Cardiac fibroblast (primary cell): Measurements from ENCODE around the gene ANKS6.

Experiments
- DNase-seq, 2 donors: peaks; one replicate each; pipeline versions ENCODE4 v3.0.0 to v3.0.0-alpha.2; 2010; ENCODE audit warnings: low read depth in 2 of 2
- H3K4me3 ChIP-seq, 2 donors: replicated peaks in 1 of 2; 1 replicate in 1 of 2; 2 replicates in 1 of 2; pipeline ENCODE4 v1.5.1; 2011; ENCODE audit warnings: low read depth in 2 of 2, low read length in 2 of 2, mild to moderate bottlenecking in 2 of 2, moderate library complexity in 1 of 2
- TF ChIP-seq, protein P1 (sequence below): IDR thresholded peaks from one replicate; pipeline ENCODE4 v1.5.1; 2011; ENCODE audit warnings: low read depth, mild to moderate bottlenecking, low read length, inconsistent platforms

The ANKS6 gene

DNA sequence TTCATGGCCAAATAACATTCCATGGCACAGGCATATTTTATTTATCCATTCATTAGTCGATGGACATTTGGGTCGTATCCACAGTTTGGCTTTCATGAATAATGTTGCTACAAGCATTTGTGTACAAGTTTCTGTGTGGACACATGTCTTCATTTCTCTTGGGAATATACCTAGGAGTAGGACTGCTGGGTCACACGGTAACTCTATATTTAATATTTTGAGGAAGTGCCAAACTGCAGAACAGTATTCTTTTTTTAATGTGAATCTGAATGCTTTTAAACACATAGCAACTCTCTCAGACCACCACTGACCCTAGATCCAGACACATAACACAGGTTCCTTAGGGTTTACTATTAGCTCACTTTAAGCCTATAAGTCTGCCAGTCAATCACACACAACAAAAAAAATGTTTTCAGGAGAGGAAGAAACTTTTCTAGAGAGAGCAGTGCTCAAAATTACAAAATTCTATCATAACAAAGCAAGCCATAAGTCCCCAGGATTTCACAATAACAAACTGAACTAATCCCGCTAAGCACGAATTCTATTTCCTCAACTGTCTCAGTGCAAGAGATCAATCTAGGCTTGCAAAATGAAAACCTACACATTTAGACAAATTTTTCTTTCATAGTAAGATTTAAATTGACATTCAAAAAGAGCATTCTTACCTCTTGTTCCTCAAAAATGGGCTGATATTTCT lies 45.8 kb downstream of the ANKS6 start:
- no peak overlapping the region for H3K4me3 ChIP-seq
- DNase-seq, result no peak
- TF ChIP-seq, protein P1, sequence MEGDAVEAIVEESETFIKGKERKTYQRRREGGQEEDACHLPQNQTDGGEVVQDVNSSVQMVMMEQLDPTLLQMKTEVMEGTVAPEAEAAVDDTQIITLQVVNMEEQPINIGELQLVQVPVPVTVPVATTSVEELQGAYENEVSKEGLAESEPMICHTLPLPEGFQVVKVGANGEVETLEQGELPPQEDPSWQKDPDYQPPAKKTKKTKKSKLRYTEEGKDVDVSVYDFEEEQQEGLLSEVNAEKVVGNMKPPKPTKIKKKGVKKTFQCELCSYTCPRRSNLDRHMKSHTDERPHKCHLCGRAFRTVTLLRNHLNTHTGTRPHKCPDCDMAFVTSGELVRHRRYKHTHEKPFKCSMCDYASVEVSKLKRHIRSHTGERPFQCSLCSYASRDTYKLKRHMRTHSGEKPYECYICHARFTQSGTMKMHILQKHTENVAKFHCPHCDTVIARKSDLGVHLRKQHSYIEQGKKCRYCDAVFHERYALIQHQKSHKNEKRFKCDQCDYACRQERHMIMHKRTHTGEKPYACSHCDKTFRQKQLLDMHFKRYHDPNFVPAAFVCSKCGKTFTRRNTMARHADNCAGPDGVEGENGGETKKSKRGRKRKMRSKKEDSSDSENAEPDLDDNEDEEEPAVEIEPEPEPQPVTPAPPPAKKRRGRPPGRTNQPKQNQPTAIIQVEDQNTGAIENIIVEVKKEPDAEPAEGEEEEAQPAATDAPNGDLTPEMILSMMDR, result no peak

DNA sequence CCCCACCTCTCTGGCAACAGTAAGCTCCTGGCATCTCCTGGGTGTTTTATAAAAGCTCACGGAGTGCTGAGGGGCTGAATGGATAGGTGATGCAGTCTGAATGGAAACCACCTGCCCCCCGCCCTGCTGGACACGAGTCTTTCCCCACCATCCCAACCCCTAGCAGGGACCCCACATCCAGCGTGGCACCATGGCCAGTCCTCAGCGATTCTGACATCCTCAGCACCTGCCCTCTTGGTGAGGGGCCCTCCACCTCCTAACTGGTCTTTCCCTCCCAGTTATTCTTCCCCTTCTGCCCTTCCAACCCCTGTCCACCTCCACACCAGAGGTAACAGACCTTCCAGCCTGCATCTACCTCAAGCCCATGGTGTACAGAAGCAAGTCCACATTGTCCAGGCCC lies 48.9 kb downstream of the ANKS6 start:
- TF ChIP-seq, protein P1, result no peak
- DNase-seq, result no peak
- no peak overlapping the region for H3K4me3 ChIP-seq

DNA sequence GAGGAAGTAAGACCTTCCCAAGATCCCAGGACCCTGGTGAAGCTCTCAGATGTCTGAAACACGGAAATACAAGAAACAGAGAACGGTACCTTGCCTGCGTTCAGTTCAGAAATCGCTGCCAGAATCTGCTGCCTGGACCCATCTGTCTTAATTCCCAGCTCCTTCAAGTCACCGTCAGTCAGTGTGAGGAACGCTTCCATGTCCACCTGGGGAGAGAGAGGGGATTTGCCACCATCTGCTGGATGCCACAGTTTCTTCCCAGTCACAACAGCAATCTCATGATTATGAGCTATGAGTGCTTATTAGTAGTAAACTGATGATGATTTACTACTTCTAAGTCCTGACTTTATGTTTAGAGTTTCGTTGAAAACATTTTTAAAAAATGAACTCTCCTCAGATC lies 50.9 kb downstream of the ANKS6 start:
- no peak for DNase-seq
- TF ChIP-seq, protein P1, result no peak
- H3K4me3 ChIP-seq, result no peak overlapping the region

DNA sequence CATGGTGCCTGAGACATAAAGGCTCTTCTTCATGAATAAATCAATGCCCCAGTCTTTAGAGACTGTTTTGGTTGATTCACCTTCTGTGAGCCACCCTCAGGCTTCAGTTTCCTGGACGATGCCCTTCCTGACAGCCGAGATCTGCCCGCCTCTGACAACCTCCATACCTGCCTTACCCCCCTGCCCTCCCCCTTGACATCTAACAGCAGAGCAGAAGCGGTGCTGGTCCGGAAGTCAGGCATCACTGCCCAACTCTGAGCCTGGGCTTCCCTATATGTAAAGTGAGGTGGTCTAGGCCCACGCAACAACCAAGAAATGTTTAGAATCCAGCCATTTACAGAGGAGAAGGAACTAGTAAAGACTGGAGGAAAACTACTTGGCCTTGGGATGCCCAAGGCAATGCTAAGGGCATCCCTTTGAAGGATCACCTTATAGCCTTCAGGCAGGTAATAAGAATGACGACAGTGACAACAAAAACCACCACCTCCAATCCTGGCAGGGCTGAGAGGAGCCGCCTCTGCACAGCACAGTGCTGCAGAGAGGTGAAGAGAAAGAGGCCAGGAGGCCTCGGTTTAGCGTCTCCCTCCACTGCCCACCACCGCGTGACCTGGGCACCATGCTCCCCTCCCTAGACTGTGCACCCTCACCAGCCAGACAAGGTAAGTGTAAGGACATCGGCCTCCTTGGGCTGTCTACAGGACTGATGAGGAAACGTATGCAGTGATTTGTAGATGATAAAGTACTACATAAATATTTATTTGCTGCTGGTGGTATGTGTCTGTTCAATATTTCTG lies 52.3 kb downstream of the ANKS6 start:
- DNase-seq, result no peak
- no peak overlapping the region for H3K4me3 ChIP-seq
- TF ChIP-seq, protein P1, result no peak

DNA sequence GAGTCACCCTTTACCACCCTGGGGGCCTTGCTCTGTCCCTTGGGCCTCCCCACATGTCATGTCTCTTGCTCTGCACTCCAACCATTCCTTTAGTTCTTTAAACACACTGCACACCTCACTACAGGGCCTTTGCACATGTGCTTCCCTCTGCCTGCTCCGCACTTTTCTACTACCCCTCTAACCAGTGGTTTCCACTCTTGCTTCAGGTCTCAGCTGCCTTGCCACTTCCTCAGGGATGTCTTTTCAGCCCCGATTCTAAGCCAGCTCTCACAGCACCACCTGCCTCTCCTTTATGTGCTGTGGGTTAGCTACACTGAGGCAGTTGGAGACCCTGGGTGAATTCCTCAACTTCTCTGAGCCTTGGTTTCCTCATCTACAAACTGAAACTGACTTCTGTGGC lies 53.0 kb downstream of the ANKS6 start:
- H3K4me3 ChIP-seq, result no peak overlapping the region
- no peak for DNase-seq
- TF ChIP-seq, protein P1, result no peak

DNA sequence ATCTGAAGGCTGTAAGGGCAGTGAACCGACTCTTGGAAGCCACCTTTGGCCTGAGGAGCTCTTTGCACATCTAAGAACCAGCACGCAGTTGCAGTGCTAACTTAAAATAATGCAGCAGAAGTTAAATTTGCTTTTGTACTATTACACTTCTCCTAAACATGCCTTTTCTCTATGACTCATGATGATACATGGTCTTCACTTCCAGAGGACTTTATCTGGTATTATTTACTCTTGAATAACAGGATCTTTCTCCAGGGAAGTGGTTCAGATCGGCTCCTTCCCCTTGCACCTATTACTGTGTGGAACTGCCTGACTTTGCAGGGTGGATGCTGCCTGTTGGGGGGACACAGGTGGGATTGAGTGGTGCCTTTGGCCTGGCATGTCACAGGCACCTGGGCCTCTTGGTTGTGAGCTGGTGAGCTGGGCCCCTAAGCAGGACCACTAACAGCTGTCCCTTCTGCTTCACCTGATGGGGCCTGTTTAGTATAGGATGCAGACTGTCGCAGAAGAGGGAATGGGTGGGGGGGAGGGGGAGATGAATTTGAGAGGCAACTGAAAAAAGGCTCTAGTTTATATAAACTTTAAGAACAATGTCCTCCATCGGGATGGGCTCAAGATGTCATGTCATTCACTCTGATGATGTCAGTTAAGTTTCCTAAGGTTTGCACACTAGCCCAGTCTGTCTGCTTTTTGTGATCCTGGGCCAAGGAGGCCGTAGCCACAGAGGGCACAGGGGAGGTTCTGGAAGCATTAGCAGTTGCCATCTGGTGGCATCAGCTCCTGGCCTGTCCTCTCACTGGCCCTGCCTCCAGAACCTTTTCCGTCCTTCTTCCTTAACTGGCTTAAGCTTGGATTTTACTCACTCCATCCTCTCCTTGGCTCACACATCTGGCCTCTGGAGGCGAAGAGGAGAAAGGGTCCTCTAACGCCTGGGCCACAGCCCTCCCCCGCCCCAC lies 53.8 kb downstream of the ANKS6 start:
- TF ChIP-seq, protein P1, result no peak
- peak; percentile 4 to 62 for DNase-seq
- no peak overlapping the region for H3K4me3 ChIP-seq
